OCI-LY1 (cell line): ENCODE data around the gene ZIC4.

Experiments used
- EZH2 ChIP-seq: fragments of 200-600 bp; sonication (generic), shearing (Covaris generic); IDR thresholded peaks from 2 replicates; pipeline ENCODE4 v1.8.0; 2017; ENCODE audit warnings: borderline replicate concordance, mixed run types, mild to moderate bottlenecking, antibody characterized with exemption, low read length, moderate library complexity, mixed read lengths
- TF ChIP-seq, protein P1 (sequence below): fragments of 200-600 bp; sonication (generic), shearing (Covaris generic); IDR thresholded peaks from 2 replicates; pipeline ENCODE4 v1.5.1; 2017; ENCODE audit warnings: mild to moderate bottlenecking, antibody characterized with exemption, low read length, moderate library complexity, mixed read lengths

- TF ChIP-seq, protein P1, sequence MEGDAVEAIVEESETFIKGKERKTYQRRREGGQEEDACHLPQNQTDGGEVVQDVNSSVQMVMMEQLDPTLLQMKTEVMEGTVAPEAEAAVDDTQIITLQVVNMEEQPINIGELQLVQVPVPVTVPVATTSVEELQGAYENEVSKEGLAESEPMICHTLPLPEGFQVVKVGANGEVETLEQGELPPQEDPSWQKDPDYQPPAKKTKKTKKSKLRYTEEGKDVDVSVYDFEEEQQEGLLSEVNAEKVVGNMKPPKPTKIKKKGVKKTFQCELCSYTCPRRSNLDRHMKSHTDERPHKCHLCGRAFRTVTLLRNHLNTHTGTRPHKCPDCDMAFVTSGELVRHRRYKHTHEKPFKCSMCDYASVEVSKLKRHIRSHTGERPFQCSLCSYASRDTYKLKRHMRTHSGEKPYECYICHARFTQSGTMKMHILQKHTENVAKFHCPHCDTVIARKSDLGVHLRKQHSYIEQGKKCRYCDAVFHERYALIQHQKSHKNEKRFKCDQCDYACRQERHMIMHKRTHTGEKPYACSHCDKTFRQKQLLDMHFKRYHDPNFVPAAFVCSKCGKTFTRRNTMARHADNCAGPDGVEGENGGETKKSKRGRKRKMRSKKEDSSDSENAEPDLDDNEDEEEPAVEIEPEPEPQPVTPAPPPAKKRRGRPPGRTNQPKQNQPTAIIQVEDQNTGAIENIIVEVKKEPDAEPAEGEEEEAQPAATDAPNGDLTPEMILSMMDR, result no peak
- no peak for TF ChIP-seq EZH2
Measured at GRCh38 chr3:147364771-147365170, 41.6 kb downstream of the ZIC4 start.
